Measurements from ENCODE around the gene FUT3. TPM values are rescaled to one million over a fixed set of nuclear protein-coding genes. Genes with fewer than 3 reads are reported as not detected.

FUT3 gene
- total and polyA plus RNA-seq, 9 of the 15 experiments (the other 6 are each of a cell fraction or from before 2014, with no cell fraction given): 0.09 TPM; not detected in 8

GRCh38 chr19:5827891-5828660 is 23.2 kb downstream of the FUT3 start (continued):
- TF ChIP-seq, protein P1, sequence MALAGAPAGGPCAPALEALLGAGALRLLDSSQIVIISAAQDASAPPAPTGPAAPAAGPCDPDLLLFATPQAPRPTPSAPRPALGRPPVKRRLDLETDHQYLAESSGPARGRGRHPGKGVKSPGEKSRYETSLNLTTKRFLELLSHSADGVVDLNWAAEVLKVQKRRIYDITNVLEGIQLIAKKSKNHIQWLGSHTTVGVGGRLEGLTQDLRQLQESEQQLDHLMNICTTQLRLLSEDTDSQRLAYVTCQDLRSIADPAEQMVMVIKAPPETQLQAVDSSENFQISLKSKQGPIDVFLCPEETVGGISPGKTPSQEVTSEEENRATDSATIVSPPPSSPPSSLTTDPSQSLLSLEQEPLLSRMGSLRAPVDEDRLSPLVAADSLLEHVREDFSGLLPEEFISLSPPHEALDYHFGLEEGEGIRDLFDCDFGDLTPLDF (CRISPR knock-in tag; IDR thresholded peaks at IDR 0.05): peak; percentile 89
- TF ChIP-seq HMGN3 (IDR thresholded peaks at IDR 0.05; ENCODE audit: borderline replicate concordance, extremely low read depth, insufficient read length, low read depth, low read length) (peak; percentile 67), WHSC1 (IDR thresholded peaks at IDR 0.05; ENCODE audit: low read length) (no peak), RBFOX2 (IDR thresholded peaks at IDR 0.05; ENCODE audit: low read depth, low read length) (peak; percentile 100), TFAM (CRISPR knock-in tag; conservative IDR thresholded peaks at IDR 0.05) (no peak), PHF20 (IDR thresholded peaks at IDR 0.05; ENCODE audit: partially characterized antibody) (peak; percentile 75), DMBX1 (CRISPR knock-in tag; IDR thresholded peaks at IDR 0.05; ENCODE audit: borderline replicate concordance) (peak; percentile 14; the same call in 1 of the 2 replicates), MED1 (CRISPR knock-in tag; IDR thresholded peaks at IDR 0.05; ENCODE audit: borderline replicate concordance) (0 out of 2 replicates have a peak, but pooled peaks have one; percentile 63), ZNF3 (CRISPR knock-in tag; IDR thresholded peaks at IDR 0.05) (no peak), ZNF239 (CRISPR knock-in tag; IDR thresholded peaks at IDR 0.05) (no peak), CHD2 (IDR thresholded peaks at IDR 0.05; ENCODE audit: low read depth, low read length) (peak; percentile 100), RBM22 (IDR thresholded peaks at IDR 0.05; ENCODE audit: low read depth, low read length, poor library complexity, severe bottlenecking) (peak; percentile 94), ZNF431 (CRISPR knock-in tag; IDR thresholded peaks at IDR 0.05) (no peak), ZNF124 (CRISPR knock-in tag; IDR thresholded peaks at IDR 0.05) (no peak), TSHZ1 (CRISPR knock-in tag; IDR thresholded peaks at IDR 0.05) (no peak), U2AF2 (optimal IDR thresholded peaks at IDR 0.05; ENCODE audit: low read depth, low read length) (no peak), TEAD2 (tag; IDR thresholded peaks at IDR 0.05) (no peak)
- TF ChIP-seq, protein P2, sequence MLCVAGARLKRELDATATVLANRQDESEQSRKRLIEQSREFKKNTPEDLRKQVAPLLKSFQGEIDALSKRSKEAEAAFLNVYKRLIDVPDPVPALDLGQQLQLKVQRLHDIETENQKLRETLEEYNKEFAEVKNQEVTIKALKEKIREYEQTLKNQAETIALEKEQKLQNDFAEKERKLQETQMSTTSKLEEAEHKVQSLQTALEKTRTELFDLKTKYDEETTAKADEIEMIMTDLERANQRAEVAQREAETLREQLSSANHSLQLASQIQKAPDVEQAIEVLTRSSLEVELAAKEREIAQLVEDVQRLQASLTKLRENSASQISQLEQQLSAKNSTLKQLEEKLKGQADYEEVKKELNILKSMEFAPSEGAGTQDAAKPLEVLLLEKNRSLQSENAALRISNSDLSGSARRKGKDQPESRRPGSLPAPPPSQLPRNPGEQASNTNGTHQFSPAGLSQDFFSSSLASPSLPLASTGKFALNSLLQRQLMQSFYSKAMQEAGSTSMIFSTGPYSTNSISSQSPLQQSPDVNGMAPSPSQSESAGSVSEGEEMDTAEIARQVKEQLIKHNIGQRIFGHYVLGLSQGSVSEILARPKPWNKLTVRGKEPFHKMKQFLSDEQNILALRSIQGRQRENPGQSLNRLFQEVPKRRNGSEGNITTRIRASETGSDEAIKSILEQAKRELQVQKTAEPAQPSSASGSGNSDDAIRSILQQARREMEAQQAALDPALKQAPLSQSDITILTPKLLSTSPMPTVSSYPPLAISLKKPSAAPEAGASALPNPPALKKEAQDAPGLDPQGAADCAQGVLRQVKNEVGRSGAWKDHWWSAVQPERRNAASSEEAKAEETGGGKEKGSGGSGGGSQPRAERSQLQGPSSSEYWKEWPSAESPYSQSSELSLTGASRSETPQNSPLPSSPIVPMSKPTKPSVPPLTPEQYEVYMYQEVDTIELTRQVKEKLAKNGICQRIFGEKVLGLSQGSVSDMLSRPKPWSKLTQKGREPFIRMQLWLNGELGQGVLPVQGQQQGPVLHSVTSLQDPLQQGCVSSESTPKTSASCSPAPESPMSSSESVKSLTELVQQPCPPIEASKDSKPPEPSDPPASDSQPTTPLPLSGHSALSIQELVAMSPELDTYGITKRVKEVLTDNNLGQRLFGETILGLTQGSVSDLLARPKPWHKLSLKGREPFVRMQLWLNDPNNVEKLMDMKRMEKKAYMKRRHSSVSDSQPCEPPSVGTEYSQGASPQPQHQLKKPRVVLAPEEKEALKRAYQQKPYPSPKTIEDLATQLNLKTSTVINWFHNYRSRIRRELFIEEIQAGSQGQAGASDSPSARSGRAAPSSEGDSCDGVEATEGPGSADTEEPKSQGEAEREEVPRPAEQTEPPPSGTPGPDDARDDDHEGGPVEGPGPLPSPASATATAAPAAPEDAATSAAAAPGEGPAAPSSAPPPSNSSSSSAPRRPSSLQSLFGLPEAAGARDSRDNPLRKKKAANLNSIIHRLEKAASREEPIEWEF (CRISPR knock-in tag; IDR thresholded peaks at IDR 0.05): no peak

Data from K562 (cell line).